ENCODE data around the gene AK1. TPM values are rescaled to one million over a fixed set of nuclear protein-coding genes. Genes with fewer than 3 reads are reported as not detected.

Gene AK1
- total RNA-seq, 1 donor from 2014 or later = 8.1 TPM

DNA sequence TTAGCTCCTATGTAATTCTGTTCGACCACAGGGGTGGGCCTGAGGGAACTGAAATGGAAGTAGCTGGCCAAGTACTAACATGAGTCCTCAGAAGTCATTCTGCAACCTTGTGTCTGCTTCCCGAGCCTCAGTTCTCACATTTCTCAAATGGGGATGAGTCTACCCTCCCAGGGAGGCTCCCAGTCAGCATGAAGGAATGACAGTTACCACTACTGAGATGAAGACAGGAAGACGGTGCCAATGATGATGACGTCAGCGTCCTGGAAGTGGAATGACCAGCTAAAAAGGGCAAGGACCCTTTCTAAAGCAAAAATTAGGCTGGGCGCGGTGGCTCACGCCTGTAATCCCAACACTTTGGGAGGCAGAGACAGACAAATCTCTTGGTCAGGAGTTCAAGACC, 46.3 kb upstream of the AK1 start:
- DNase-seq (no peak), ATAC-seq (ENCODE audit: low read depth) (no peak)
- TF ChIP-seq, protein P1, sequence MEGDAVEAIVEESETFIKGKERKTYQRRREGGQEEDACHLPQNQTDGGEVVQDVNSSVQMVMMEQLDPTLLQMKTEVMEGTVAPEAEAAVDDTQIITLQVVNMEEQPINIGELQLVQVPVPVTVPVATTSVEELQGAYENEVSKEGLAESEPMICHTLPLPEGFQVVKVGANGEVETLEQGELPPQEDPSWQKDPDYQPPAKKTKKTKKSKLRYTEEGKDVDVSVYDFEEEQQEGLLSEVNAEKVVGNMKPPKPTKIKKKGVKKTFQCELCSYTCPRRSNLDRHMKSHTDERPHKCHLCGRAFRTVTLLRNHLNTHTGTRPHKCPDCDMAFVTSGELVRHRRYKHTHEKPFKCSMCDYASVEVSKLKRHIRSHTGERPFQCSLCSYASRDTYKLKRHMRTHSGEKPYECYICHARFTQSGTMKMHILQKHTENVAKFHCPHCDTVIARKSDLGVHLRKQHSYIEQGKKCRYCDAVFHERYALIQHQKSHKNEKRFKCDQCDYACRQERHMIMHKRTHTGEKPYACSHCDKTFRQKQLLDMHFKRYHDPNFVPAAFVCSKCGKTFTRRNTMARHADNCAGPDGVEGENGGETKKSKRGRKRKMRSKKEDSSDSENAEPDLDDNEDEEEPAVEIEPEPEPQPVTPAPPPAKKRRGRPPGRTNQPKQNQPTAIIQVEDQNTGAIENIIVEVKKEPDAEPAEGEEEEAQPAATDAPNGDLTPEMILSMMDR (IDR thresholded peaks at IDR 0.05) = no peak
- Mint-ChIP-seq H3K4me3 (no peak overlapping the region), H3K27ac (no peak overlapping the region), H3K36me3 (ENCODE audit: low read depth) (no peaks in the 10 kb centered on the region), H3K27me3 (peaks cover 6% of the 10 kb centered on the region), H3K4me1 (peaks cover 38% of the 10 kb centered on the region), H3K9me3 (no peaks in the 10 kb centered on the region)
- CTCF ChIA-PET = interaction anchor here (1.1 to 5.5 kb wide), 3 partner anchors 53 to 189 kb away, joined by 3 to 48 read pairs (median 29); partner anchors contain the start of gene TOR2A
- intact Hi-C loops (cut with micrococcal nuclease) = no loop called here
- POLR2A ChIA-PET = interaction anchor here (0.7 to 12.0 kb wide), 4 partner anchors 14 to 189 kb away, joined by 3 to 457 read pairs (median 5); partner anchors contain the start of genes DPM2, ST6GALNAC6 and TOR2A

DNA sequence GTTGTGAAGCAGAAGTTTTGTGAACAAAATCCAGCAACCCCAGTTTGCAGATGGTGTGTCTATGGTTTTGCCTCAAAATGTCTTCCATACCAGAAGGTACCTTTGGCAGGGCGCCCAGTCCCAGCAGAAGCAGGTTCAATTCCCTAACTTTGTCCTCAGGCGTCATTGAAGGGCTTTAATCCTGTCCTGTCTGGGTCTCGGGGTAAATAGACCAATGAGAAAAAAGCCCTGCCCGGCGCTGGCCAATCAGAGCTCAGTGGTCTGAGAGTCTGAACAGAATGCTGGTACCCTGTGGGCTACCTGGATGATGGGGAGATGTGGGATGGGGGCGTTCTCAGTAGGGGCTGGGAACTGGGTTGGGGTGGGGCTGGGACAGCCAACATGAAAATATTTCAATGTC, 45.6 kb upstream of the AK1 start:
- intact Hi-C loops (cut with micrococcal nuclease) = no loop called here
- ATAC-seq (ENCODE audit: low read depth) (no peak), DNase-seq (no peak)
- H3K4me3 Mint-ChIP-seq = no peak overlapping the region
- no peaks in the 10 kb centered on the region for H3K9me3 Mint-ChIP-seq
- H3K4me1 Mint-ChIP-seq = peaks cover 41% of the 10 kb centered on the region
- ChIA-PET POLR2A (interaction anchor here (1.1 to 12.0 kb wide), 3 partner anchors 14 to 188 kb away, joined by 3 to 457 read pairs (median 3); partner anchors contain the start of genes DPM2, ST6GALNAC6 and TOR2A), CTCF (interaction anchor here (1.1 to 5.5 kb wide), 4 partner anchors 53 to 334 kb away, joined by 3 to 48 read pairs (median 28); partner anchors contain the start of gene TOR2A)
- no peak overlapping the region for H3K27ac Mint-ChIP-seq
- peaks cover 4% of the 10 kb centered on the region for H3K27me3 Mint-ChIP-seq
- TF ChIP-seq, protein P1 (IDR thresholded peaks at IDR 0.05) = no peak
- H3K36me3 Mint-ChIP-seq (ENCODE audit: low read depth) = no peaks in the 10 kb centered on the region

DNA sequence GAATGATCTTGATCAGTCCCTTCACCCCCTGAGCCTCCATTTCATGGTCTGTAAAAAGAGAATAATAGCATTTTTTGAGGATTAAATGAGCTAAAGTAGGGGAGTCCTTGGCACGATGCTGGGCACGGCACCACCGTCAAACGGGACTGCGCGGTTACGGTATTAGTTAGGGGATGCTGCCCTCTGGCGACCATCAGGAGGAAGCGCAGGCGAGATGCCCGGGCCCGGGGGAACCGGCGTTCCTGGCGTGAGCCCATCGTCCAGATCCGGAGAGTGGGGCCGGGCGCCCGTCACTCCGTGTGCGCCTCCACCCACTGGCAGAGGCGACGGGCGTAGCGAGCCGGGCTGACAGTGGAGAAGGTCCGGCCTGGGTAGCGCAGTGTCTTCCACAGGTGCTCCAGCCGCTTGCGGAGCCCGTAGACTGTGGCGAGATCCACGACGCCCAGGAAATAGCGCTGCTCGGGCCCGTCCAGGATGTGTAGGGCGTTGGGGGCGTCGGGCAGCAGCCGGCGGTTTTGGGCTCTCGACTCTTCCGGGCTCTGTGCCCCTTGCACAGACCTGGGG, 44.2 kb upstream of the AK1 start:
- Mint-ChIP-seq H3K4me1 (peaks cover 43% of the 10 kb centered on the region), H3K27ac (peak overlapping the region; percentile 50), H3K4me3 (no peak overlapping the region), H3K27me3 (peaks cover 4% of the 10 kb centered on the region), H3K36me3 (ENCODE audit: low read depth) (peaks cover 2% of the 10 kb centered on the region), H3K9me3 (no peaks in the 10 kb centered on the region)
- ChIA-PET CTCF (interaction anchor here (0.6 to 5.5 kb wide), 27 partner anchors 9 to 708 kb away, joined by 3 to 48 read pairs (median 5); partner anchors contain the start of genes DPM2, PIP5KL1 and TOR2A), POLR2A (interaction anchor here (0.5 to 12.0 kb wide), 4 partner anchors 9 to 187 kb away, joined by 4 to 457 read pairs (median 10); partner anchors contain the start of genes PIP5KL1, ST6GALNAC6 and TOR2A)
- intact Hi-C loops (cut with micrococcal nuclease) = loop anchor here (1.0 to 2.0 kb wide), 7 partner anchors 51 to 981 kb away; partner anchors contain the start of genes CDK9 and TOR2A
- peak; percentile 12 for ATAC-seq (ENCODE audit: low read depth)
- peak; percentile 75 for DNase-seq
- TF ChIP-seq, protein P1 (IDR thresholded peaks at IDR 0.05) = peak; percentile 97

DNA sequence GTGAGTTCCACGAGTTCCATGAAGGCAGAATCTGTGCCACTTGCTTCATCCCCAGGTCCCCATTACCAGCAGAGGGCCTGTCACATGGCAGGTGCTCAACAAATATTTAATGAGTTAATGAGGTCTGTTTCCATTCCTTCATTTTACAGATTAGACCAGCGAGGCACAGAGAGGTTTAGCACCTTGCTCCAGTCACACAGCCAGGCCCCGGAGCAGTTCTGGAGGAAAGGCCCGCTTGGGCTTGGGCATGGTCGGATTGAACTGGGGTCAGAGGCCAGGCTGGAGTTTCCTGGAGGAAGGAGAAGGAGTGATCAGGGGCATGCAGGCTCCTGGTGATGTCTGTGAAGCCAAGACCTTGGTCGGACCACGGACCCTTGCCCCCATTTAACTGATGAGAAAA, 43.3 kb upstream of the AK1 start:
- Mint-ChIP-seq H3K4me1 (peaks cover 43% of the 10 kb centered on the region), H3K36me3 (ENCODE audit: low read depth) (peaks cover 6% of the 10 kb centered on the region), H3K4me3 (no peak overlapping the region), H3K27ac (no peak overlapping the region), H3K9me3 (no peaks in the 10 kb centered on the region), H3K27me3 (peaks cover 4% of the 10 kb centered on the region)
- ChIA-PET POLR2A (interaction anchor here (1.1 to 12.0 kb wide), 5 partner anchors 9 to 186 kb away, joined by 3 to 457 read pairs (median 7); partner anchors contain the start of genes PIP5KL1, ST6GALNAC6 and TOR2A), CTCF (interaction anchor here (0.6 to 5.5 kb wide), 27 partner anchors 8 to 707 kb away, joined by 3 to 48 read pairs (median 5); partner anchors contain the start of genes DPM2, PIP5KL1 and TOR2A)
- ATAC-seq (ENCODE audit: low read depth) (no peak), DNase-seq (no peak)
- intact Hi-C loops (cut with micrococcal nuclease) = loop anchor here (1.0 to 2.0 kb wide), 7 partner anchors 50 to 980 kb away; partner anchors contain the start of genes CDK9 and TOR2A
- TF ChIP-seq, protein P1 (IDR thresholded peaks at IDR 0.05) = no peak

Measured in activated B cell treated with CpG ODN at 0.5 μM for 24 hours (primary cell).